Measurements from ENCODE around the gene PCGF3.
"Not testable (repeated sequence)": the region's sequence is repeated elsewhere in the genome, so short reads cannot be mapped to it uniquely, and the experiment has no call there.

The PCGF3 gene

GRCh38 chr4:725391-726234 is 20.0 kb downstream of the PCGF3 start:
- no peak for DNase-seq

GRCh38 chr4:726235-726787 is 20.7 kb downstream of the PCGF3 start:
- DNase-seq, result peak; percentile 30

- DNase-seq, result no peak
Measured at GRCh38 chr4:726838-727237, 21.2 kb downstream of the PCGF3 start.

DNA sequence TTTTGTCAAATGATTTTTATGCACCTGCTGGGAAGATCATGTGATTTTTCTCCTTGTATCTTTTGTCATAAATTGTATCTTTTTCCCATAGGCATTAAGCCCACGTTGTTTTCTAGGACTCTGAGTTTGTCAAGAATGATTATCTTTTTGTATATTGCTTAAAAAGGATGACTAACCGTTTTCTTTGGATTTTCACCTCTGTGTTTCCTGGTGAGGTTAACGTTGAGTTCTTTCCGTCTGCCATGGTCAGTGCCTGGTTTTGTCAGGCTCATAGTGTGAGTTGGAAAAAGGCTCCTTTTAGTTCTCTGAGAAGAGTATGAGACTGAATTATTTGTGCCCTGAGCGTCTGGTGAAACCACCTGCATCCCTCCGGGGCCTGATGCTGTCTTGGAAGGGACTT is 21.9 kb downstream of the PCGF3 start:
- DNase-seq, result no peak

DNA sequence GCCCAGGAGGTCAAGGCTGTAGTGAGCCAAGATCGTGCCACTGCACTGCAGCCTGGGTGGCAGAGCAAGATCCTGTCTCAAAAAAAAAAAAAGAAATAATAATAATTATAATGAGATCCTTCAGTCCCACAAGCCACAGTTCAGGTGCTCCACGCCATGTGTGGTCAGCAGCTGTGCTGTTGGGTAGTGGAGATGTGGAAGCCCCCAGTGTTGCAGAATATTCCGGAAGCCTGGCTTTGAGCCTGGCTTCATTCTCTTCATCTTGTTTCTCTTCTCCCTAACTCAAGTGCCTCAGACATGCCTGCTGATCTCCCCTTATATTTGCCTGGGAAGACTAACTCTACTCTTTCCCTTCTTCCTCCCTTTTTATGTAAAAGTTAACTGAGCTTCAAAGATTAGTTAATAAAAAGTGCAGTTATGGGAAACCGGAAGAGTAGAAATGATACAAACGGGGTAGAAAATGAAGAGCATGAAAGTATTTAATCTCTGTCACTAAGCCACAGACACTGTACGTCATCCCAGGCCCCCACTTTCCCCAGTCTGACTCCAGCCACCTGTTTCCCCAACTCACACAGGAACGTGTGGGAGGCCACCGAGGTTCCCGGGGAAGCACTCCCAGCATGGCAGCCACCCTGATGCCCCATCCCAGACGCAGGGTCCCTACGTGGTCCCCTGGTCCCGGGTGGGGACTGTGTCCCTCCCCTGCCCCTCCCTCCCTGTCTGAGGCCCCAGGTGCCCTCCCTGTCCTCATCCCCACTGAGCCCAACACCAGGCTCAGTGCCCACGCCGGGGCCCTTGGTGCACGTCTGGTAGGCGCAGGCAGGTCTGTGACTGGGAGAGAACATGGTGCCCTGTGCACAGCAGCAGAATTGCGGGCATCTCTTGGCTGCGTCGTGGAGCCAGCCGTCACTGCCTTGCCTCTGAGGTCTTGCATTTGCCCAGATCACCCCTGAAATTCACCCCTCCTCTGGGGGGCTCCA is 24.0 kb downstream of the PCGF3 start:
- no peak for DNase-seq

- no peak for DNase-seq
Measured at GRCh38 chr4:730511-730910, 24.9 kb downstream of the PCGF3 start.

DNA sequence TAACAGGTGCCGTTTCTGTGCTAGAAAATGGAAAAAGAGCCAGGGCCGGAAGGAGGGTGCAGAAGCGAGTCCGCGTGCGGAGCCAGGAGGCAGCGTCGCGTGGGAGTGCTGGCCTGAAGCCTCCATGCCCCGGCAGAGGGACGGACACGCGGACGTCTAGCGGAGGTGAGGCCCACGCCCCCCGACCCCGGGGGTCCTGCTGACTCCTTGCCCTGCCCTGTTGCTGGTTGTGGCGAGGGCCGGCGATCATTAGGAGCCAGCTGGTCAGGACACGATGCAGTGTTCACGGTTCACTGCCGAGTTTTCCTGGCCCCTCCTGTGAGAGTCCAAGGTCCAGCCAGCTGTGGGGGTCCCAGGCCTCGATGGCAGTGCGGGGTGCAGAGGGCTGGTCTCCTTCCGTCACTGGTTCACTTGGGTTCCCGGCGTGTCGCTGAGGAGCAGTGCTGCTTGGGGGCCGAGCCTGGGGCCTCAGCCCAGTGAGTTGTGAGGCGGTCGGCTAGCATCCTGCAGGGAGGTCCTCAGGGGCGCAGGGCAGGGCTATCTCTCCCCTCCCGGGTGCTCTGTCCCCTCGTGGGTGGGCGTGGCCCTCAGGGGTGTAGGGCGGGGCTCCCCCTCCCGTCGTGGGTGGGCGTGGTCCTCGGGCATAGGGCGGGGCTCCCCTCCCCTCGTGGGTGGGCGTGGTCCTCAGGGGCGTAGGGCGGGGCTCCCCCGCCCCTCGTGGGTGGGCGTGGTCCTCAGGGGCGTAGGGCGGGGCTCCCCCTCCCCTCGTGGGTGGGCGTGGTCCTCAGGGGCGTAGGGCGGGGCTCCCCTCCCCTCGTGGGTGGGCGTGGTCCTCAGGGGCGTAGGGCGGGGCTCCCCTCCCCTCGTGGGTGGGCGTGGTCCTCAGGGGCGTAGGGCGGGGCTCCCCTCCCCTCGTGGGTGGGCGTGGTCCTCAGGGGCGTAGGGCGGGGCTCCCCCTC is 25.6 kb downstream of the PCGF3 start:
- not testable (repeated sequence) for DNase-seq

- DNase-seq, result not testable (repeated sequence)
Measured at GRCh38 chr4:731954-732353, 26.3 kb downstream of the PCGF3 start.

GRCh38 chr4:732486-732885 is 26.9 kb downstream of the PCGF3 start:
- DNase-seq, result no peak

- no peak for DNase-seq
Measured at GRCh38 chr4:732911-733630, 27.4 kb downstream of the PCGF3 start.

- no peak for DNase-seq
Measured at GRCh38 chr4:733631-733980, 28.0 kb downstream of the PCGF3 start.

DNA sequence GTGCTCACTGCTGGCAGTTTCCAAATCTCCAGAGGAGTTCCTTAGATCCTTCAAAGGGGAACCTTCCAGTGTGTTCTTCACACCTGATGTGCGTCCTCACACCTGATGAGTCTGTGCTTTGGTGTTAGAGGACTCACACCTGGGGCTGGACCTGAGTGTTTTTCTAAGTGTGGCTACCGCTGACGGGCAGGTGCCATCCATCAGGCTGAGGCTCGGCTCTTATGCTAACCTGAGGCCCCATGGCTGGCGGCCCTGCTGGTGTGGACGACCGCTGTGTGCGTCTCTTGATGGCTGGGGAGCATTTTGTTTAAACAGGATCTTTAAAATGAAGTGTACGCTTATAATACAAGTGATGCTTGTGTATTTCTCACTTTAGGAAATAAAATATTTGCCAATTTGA is 28.4 kb downstream of the PCGF3 start:
- no peak for DNase-seq

GRCh38 chr4:734951-735350 is 29.3 kb downstream of the PCGF3 start:
- no peak for DNase-seq

DNA sequence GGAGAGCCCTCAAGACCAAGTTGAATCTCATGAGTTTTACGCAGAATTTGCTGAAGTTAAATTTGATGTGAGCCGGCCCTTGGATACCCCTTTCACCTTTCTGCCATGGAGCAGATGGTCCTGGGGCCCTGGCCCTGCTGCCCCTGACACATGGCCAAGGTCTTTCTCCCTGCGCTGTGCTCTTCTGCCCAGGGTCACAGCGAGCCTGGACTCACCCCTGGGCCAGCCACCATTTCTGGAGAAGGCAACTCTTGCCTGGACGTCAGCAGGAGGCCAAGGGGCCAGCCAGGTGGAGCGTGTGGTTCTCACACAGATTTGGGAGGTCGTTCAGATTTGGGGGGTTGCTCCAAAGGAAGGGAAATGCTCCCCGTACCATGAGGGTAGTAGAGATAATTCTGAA is 30.0 kb downstream of the PCGF3 start:
- no peak for DNase-seq

- not testable (repeated sequence) for DNase-seq
Measured at GRCh38 chr4:736561-736960, 30.9 kb downstream of the PCGF3 start.

- no peak for DNase-seq
Measured at GRCh38 chr4:738781-739280, 33.2 kb downstream of the PCGF3 start.

GRCh38 chr4:739569-739968 is 33.9 kb downstream of the PCGF3 start:
- DNase-seq, result no peak

DNA sequence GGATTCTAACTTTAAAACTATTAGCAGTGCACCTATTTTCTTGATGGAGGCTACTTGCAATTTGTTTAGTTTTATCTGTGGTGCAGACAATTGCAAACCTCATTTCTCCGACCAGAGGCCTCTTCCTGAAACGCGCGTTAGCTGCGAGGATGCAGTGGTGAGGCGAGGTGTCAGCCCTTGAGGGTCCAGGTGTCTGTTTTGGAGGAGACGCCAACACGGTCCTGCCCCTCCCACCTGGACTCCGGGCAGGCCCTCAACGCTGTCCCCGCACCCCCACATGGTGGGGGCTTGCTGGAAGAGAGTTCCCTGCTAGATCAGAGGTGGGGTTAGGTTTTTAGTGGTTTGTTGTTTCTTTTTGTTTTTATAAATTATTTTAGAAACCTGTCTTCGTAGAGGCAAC is 34.4 kb downstream of the PCGF3 start:
- no peak for DNase-seq

GRCh38 chr4:740656-741282 is 35.1 kb downstream of the PCGF3 start:
- peak; percentile 43 for DNase-seq

GRCh38 chr4:742096-742741 is 36.6 kb downstream of the PCGF3 start:
- no peak for DNase-seq

All from fibroblast of skin of back (primary cell).